CD4-positive, CD25-positive, alpha-beta regulatory T cell (primary cell): ENCODE results near the gene UST. TPM values are rescaled to one million over a fixed set of nuclear protein-coding genes. Genes with fewer than 3 reads are reported as not detected.
A peak's percentile ranks its signal among the peaks of the same experiment; 100 is the strongest.

Experiments used
- ATAC-seq, 2 donors: fragments of 150-1000 bp; cut with Tn5 transposase; one replicate each; pipeline ENCODE4 v1.10.0; 2021; ENCODE audit warnings: low read depth in 2 of 2, moderate number of reproducible peaks in 2 of 2, moderate library complexity in 1 of 2
- DNase-seq, 3 donors: peaks; one replicate each; pipeline versions ENCODE4 v3.0.0 to v3.0.0-alpha.2; 2012 to 2022; ENCODE audit warnings: mixed read lengths in 1 of 3
- H3K27ac ChIP-seq: one replicate; pipeline ENCODE4 v1.7.0; 2013; ENCODE audit warnings: mild to moderate bottlenecking, low read length; ENCODE audit not compliant: insufficient read depth, poor library complexity, severe bottlenecking
- H3K27me3 ChIP-seq: one replicate; pipeline ENCODE4 v1.7.0; 2013; ENCODE audit warnings: low read length; ENCODE audit not compliant: control insufficient read depth, insufficient read depth
- H3K36me3 ChIP-seq: one replicate; pipeline ENCODE4 v1.7.0; 2013; ENCODE audit warnings: mild to moderate bottlenecking, low read length, moderate library complexity; ENCODE audit not compliant: control insufficient read depth, insufficient read depth
- H3K4me1 ChIP-seq: 2 replicates; pipeline ENCODE4 v1.7.0; 2013; ENCODE audit warnings: mild to moderate bottlenecking, low read length; ENCODE audit not compliant: insufficient read depth, control insufficient read depth, poor library complexity, severe bottlenecking
- H3K4me3 ChIP-seq: one replicate; pipeline ENCODE4 v1.7.0; 2013; ENCODE audit warnings: low read depth, mild to moderate bottlenecking, low read length, moderate library complexity
- H3K9me3 ChIP-seq, 2 experiments: 1 replicate in 1 of 2; 2 replicates in 1 of 2; pipeline ENCODE4 v1.7.0; 2013; ENCODE audit warnings: low read length in 2 of 2, mild to moderate bottlenecking in 1 of 2, moderate library complexity in 1 of 2; ENCODE audit not compliant: control insufficient read depth in 2 of 2
- H3K27ac Mint-ChIP-seq, 3 donors: one replicate each; pipeline ENCODE4 v1.8.0; 2020 to 2022; ENCODE audit warnings: mild to moderate bottlenecking in 3 of 3, mixed read lengths in 3 of 3, moderate library complexity in 2 of 3
- H3K27me3 Mint-ChIP-seq: one replicate; pipeline ENCODE4 v1.8.0; 2022; ENCODE audit warnings: mild to moderate bottlenecking, mixed read lengths
- H3K36me3 Mint-ChIP-seq: one replicate; pipeline ENCODE4 v1.8.0; 2020; ENCODE audit warnings: mixed read lengths
- H3K4me1 Mint-ChIP-seq, 4 donors: one replicate each; pipeline ENCODE4 v1.8.0; 2020 to 2022; ENCODE audit warnings: mixed read lengths in 4 of 4, mild to moderate bottlenecking in 1 of 4
- H3K4me3 Mint-ChIP-seq, 4 donors: one replicate each; pipeline ENCODE4 v1.8.0; 2020 to 2022; ENCODE audit warnings: mild to moderate bottlenecking in 4 of 4, mixed read lengths in 4 of 4, moderate library complexity in 3 of 4
- H3K9me3 Mint-ChIP-seq, 7 donors: one replicate each; pipeline ENCODE4 v1.8.0; 2020 to 2022; ENCODE audit warnings: mixed read lengths in 7 of 7, mild to moderate bottlenecking in 3 of 7, moderate library complexity in 2 of 7
- polyA plus RNA-seq, 4 donors: library from polyadenylated mRNA; unstranded; fragments of 300-500 nt; fragmentation: Illumina TruSeq; gene quantifications; one replicate each; pipeline ENCODE4 v1.2.3, GENCODE V29; 2021
- total RNA-seq: library from RNA; stranded (reverse); gene quantifications from one replicate; pipeline ENCODE4 v1.2.3, GENCODE V29; 2022

The UST gene
- total and polyA plus RNA-seq, 5 donors from 2014 or later, result 1.1 to 2.9 (median 2.5) TPM

DNA sequence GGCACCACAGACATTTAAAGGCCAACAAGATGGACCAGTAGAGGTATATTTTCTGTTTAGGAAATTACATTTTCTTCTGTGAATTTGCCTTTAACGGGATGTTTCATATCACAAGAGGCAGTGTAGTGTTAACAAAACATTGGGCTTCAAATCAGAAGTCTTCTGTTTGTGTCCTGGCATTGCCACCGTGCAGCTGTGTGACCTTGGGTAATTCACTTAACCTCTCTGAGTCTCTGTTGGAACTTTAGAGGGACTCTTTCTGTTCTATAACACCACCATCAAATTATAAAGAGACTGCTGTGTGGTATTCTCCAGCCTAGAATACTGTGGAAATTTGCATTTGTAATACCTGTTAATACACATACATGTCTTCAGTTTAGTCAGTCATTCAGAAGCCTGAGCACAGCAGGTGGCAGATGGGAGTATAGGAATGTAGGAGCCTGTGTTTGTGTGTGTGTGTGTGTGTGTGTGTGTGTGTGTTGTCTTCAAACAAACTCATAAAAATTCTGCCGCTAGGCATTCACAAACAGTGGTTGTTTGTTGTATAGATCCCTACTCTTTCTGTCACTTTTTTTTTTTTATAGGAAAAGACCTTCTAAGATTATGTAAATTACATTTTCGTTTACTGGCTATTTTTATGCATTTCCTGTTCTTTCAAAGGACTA lies 22.6 kb downstream of the UST start:
- peaks cover 33% of the 10 kb centered on the region for H3K27me3 Mint-ChIP-seq
- H3K9me3 ChIP-seq, result no peaks in the 10 kb centered on the region
- H3K4me1 ChIP-seq, result peaks cover 3% of the 10 kb centered on the region
- no peaks in the 10 kb centered on the region for H3K36me3 ChIP-seq
- DNase-seq, result no peak
- no peak overlapping the region for H3K27ac ChIP-seq
- H3K4me1 Mint-ChIP-seq, result peaks cover 6 to 15% (median 12%) of the 10 kb centered on the region in 4 donors
- peaks cover 0 to 3% (median 0%) of the 10 kb centered on the region in 7 donors for H3K9me3 Mint-ChIP-seq
- no peak overlapping the region for H3K4me3 ChIP-seq
- no peak overlapping the region for H3K4me3 Mint-ChIP-seq
- ATAC-seq, result no peak
- H3K36me3 Mint-ChIP-seq, result no peaks in the 10 kb centered on the region
- peaks cover 5% of the 10 kb centered on the region for H3K27me3 ChIP-seq
- no peak overlapping the region for H3K27ac Mint-ChIP-seq

DNA sequence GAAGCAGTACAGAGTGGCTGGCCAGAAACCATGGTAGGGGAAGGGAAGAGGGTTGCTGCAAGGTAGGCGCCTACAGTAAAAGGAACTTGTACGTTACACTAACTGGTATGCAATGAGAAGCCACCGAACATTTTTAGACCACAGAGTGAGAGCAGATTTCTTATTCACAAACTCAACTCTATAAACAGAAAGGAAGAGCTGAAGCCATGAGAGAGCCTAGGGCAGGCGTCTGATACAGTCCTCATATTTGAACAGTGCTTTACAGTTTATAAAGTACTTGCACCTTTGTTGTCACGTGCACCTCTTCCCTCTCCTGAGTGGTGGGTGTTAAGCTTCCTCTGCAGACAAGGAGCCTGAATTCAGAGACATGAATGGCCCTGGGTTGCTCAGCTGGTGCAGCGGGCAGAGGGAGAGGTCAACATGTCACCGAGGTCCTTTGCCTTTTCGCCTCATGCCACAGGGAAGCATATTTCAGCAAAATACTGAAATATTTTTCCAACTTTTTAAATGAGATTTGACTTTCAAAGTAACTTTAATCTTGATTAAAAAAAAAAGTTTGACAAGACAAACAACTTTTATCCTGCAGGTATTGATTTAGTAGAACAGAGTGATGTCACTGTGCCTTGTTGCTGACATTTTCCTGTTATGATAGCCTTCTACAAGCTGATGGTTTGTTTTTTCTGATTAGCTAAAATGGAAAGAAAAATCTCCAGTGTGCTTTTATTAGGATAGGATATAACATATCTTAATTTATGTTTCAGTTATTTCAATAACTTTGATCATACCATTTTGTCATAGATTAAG lies 23.8 kb downstream of the UST start:
- H3K27ac ChIP-seq, result no peak overlapping the region
- peaks cover 5% of the 10 kb centered on the region for H3K27me3 ChIP-seq
- Mint-ChIP-seq H3K4me1 (peaks cover 6 to 15% (median 12%) of the 10 kb centered on the region in 4 donors), H3K27ac (peak overlapping the region in 1 of 3 donors; percentile 75), H3K27me3 (peaks cover 40% of the 10 kb centered on the region), H3K4me3 (peak overlapping the region in 1 of 4 donors; percentile 27), H3K36me3 (no peaks in the 10 kb centered on the region), H3K9me3 (peaks cover 0 to 2% (median 0%) of the 10 kb centered on the region in 7 donors)
- H3K36me3 ChIP-seq, result no peaks in the 10 kb centered on the region
- peaks cover 3% of the 10 kb centered on the region for H3K4me1 ChIP-seq
- DNase-seq (no peak), ATAC-seq (peak in 1 of 2 donors; percentile 22)
- no peak overlapping the region for H3K4me3 ChIP-seq
- no peaks in the 10 kb centered on the region for H3K9me3 ChIP-seq

DNA sequence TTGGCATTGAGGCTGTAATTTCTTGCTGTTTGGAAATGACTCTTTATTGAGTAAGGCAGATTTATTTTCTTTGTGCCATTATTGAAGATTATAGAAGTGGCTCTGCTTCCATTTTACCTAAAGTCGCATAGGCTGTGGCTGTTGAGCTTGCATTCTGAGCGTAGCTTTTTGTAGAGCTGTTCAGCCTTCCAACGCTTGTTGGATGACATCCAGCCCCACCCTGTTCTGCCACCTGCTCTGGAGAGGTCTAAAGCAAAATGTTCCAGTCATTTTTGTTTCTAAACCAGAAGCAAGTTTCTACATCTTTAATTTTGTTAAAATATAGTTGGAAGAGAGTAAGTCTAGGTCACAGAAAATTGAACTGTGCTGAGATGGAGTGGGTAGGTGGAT lies 24.4 kb downstream of the UST start:
- Mint-ChIP-seq H3K36me3 (no peaks in the 10 kb centered on the region), H3K4me3 (peak overlapping the region in 1 of 4 donors; percentile 26), H3K4me1 (peaks cover 6 to 15% (median 11%) of the 10 kb centered on the region in 4 donors), H3K27ac (peak overlapping the region in 1 of 3 donors; percentile 75), H3K27me3 (peaks cover 35% of the 10 kb centered on the region), H3K9me3 (peaks cover 0 to 1% (median 0%) of the 10 kb centered on the region in 7 donors)
- Histone ChIP-seq H3K4me1 (peaks cover 3% of the 10 kb centered on the region), H3K9me3 (no peaks in the 10 kb centered on the region), H3K27ac (no peak overlapping the region), H3K4me3 (no peak overlapping the region), H3K27me3 (peaks cover 5% of the 10 kb centered on the region), H3K36me3 (no peaks in the 10 kb centered on the region)
- no peak for ATAC-seq
- no peak for DNase-seq

DNA sequence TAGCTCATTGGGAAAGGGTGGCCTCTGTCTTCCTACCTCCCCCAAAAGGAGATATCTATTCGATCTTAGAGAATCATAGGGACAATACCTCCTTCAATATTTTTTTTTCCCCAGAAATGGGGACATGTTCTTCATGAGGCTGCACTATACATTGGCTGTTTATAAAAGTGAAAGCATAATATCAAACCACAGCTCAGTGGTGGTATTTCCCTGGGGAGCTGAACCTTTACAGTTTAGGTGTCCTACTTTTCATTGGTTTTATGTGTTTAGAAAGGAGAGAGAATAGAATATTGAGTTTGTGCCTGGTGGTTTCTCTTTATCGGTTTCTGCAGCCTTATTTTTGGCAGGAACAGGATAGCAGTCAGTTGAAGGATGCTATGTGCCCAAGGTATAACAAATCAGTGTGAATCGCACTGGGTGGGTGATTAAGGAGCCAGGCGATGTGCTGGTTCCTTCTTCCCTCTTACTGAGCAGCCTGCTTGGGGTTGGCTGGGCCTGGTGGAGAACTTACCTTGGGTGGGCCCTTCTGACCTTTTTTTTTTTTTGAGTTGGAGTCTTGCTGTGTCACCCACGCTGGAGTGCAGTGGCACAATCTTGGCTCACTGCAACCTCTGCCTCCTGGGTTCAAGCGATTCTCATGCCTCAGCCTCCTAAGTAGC lies 25.2 kb downstream of the UST start:
- Histone ChIP-seq H3K36me3 (no peaks in the 10 kb centered on the region), H3K4me3 (no peak overlapping the region), H3K27ac (no peak overlapping the region), H3K27me3 (peaks cover under 1% of the 10 kb centered on the region), H3K9me3 (no peaks in the 10 kb centered on the region), H3K4me1 (peaks cover 3% of the 10 kb centered on the region)
- DNase-seq (no peak), ATAC-seq (peak in 1 of 2 donors; percentile 28)
- peaks cover 0 to 1% (median 0%) of the 10 kb centered on the region in 7 donors for H3K9me3 Mint-ChIP-seq
- no peaks in the 10 kb centered on the region for H3K36me3 Mint-ChIP-seq
- H3K4me3 Mint-ChIP-seq, result no peak overlapping the region
- H3K27ac Mint-ChIP-seq, result peak overlapping the region in 1 of 3 donors; percentile 75
- H3K4me1 Mint-ChIP-seq, result peaks cover 4 to 17% (median 10%) of the 10 kb centered on the region in 4 donors
- H3K27me3 Mint-ChIP-seq, result peaks cover 32% of the 10 kb centered on the region

DNA sequence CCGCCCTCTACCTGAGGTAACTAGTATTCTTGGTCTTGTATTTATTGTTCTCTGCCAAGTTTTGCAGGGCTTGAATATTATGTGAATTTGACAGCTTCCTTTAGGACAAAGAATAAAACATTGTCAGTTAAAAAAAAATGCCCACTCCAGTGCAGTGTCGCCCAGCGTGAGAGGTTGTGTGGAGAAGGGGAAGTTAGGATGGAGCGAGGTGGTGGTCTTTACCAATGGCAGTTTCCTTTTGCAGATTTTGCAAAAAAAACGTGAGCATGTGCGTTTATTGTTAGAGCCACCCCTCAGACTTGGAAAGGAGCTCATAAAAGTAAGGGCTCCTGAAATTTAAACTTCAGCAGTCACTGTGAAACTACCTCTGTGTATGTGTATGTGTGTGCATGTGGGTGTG lies 28.3 kb downstream of the UST start:
- ATAC-seq, result no peak
- H3K27me3 Mint-ChIP-seq, result peaks cover 20% of the 10 kb centered on the region
- no peak overlapping the region for H3K27ac Mint-ChIP-seq
- no peak overlapping the region for H3K4me3 ChIP-seq
- H3K4me3 Mint-ChIP-seq, result no peak overlapping the region
- peaks cover 0 to 1% (median 0%) of the 10 kb centered on the region in 7 donors for H3K9me3 Mint-ChIP-seq
- H3K4me1 ChIP-seq, result peaks cover 3% of the 10 kb centered on the region
- no peaks in the 10 kb centered on the region for H3K36me3 ChIP-seq
- no peaks in the 10 kb centered on the region for H3K9me3 ChIP-seq
- no peak for DNase-seq
- H3K36me3 Mint-ChIP-seq, result no peaks in the 10 kb centered on the region
- peaks cover 3 to 16% (median 8%) of the 10 kb centered on the region in 4 donors for H3K4me1 Mint-ChIP-seq
- H3K27ac ChIP-seq, result no peak overlapping the region
- H3K27me3 ChIP-seq, result no peaks in the 10 kb centered on the region

DNA sequence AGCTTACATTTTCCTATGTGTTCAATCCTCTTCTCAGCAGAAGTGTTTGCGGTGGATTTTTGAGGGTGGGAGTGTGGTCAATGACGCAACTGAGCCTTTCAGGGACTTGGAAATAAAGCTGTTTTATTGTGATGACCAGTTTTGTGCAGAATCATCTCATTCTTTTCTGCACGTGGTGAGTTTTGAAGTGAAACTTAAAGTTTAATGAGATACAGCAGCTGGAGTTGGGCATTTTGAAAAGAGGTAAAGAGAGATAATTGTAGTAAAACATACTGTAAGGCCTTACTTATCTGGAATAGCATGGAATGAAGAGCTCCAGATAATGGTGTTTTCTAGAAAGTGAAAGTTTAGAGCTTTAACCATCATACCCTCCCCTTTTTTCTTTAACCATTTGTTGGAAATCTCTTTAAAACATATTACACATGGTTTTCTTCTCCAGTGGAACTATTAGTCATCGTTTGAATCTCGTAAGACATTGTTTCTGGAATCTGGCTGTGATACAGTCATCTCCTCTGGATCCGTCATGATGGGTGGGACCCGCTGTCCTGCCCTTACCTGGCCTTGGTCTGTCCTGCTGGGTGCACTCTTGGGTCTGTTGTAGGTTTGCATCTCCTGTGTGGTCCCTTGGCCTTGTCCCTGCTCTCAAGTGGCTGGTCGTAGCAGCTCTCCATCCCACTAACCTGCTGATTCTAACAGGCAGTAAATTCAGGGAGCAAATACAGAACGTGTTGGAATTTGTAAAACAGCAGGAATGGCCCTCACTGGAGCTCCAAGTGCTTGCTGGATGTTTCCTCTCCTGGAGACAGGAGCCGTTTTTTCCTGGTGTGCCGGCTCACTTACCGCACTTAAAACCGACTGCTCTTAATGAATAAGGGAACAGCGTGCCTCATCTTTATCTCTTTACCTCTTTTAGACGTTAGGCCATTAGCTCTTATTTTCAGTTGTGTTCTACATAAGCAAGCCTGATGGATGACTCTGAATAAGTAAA lies 29.8 kb downstream of the UST start:
- Histone ChIP-seq H3K36me3 (no peaks in the 10 kb centered on the region), H3K27ac (no peak overlapping the region), H3K9me3 (no peaks in the 10 kb centered on the region), H3K4me1 (peaks cover 6% of the 10 kb centered on the region), H3K4me3 (no peak overlapping the region), H3K27me3 (no peaks in the 10 kb centered on the region)
- no peaks in the 10 kb centered on the region for H3K36me3 Mint-ChIP-seq
- peaks cover 0 to 1% (median 0%) of the 10 kb centered on the region in 7 donors for H3K9me3 Mint-ChIP-seq
- DNase-seq, result no peak
- ATAC-seq, result no peak
- H3K27ac Mint-ChIP-seq, result no peak overlapping the region
- no peak overlapping the region for H3K4me3 Mint-ChIP-seq
- H3K27me3 Mint-ChIP-seq, result peaks cover 13% of the 10 kb centered on the region
- peaks cover 0 to 14% (median 11%) of the 10 kb centered on the region in 4 donors for H3K4me1 Mint-ChIP-seq

DNA sequence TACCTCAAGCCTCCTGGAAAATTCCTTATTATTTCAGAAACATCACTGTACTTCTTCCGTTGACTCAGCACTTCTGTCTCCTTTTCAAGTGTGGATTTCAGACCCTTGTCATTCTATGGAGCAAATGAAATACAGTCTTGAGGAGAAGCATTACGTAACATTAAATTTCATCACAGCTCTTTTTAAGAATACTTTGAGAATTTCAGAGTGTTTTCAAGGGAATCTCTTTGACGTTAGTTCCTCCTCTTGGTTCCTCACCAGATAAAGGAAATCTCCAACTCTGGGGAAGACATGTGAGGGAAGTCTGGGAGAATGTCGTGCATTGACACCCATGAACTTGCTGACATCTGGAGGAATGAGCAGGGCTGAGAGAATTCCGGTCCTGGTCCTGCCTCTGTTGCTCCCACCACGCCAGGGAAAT lies 32.3 kb downstream of the UST start:
- ATAC-seq (no peak), DNase-seq (no peak)
- peak overlapping the region in 1 of 4 donors; percentile 49 for H3K4me3 Mint-ChIP-seq
- peaks cover 0 to 9% (median 8%) of the 10 kb centered on the region in 4 donors for H3K4me1 Mint-ChIP-seq
- H3K27me3 Mint-ChIP-seq, result peaks cover 8% of the 10 kb centered on the region
- H3K27ac ChIP-seq, result no peak overlapping the region
- peaks cover 0 to 2% (median 0%) of the 10 kb centered on the region in 7 donors for H3K9me3 Mint-ChIP-seq
- no peaks in the 10 kb centered on the region for H3K36me3 ChIP-seq
- peak overlapping the region in 1 of 3 donors; percentile 49 for H3K27ac Mint-ChIP-seq
- H3K4me1 ChIP-seq, result peaks cover 6% of the 10 kb centered on the region
- no peaks in the 10 kb centered on the region for H3K9me3 ChIP-seq
- no peaks in the 10 kb centered on the region for H3K27me3 ChIP-seq
- no peak overlapping the region for H3K4me3 ChIP-seq
- no peaks in the 10 kb centered on the region for H3K36me3 Mint-ChIP-seq
